Fibroblast of mammary gland (primary cell): Measurements from ENCODE around the gene TRIP10.
"Not testable (repeated sequence)": the region's sequence is repeated elsewhere in the genome, so short reads cannot be mapped to it uniquely, and the experiment has no call there.

ENCODE experiments used
- DNase-seq: peaks from one replicate; pipeline ENCODE4 v3.0.0-alpha.2; 2010; ENCODE audit warnings: low read depth
- H3K4me3 ChIP-seq: 2 replicates; pipeline ENCODE4 v1.5.1; 2011; ENCODE audit warnings: low read depth, mild to moderate bottlenecking, low read length, moderate library complexity; ENCODE audit not compliant: control insufficient read depth
- TF ChIP-seq, protein P1 (sequence below): conservative IDR thresholded peaks from 2 replicates; pipeline ENCODE4 v1.5.1; 2011; ENCODE audit warnings: low read depth, low read length, inconsistent platforms; ENCODE audit not compliant: control insufficient read depth, insufficient read depth

TRIP10 gene

DNA sequence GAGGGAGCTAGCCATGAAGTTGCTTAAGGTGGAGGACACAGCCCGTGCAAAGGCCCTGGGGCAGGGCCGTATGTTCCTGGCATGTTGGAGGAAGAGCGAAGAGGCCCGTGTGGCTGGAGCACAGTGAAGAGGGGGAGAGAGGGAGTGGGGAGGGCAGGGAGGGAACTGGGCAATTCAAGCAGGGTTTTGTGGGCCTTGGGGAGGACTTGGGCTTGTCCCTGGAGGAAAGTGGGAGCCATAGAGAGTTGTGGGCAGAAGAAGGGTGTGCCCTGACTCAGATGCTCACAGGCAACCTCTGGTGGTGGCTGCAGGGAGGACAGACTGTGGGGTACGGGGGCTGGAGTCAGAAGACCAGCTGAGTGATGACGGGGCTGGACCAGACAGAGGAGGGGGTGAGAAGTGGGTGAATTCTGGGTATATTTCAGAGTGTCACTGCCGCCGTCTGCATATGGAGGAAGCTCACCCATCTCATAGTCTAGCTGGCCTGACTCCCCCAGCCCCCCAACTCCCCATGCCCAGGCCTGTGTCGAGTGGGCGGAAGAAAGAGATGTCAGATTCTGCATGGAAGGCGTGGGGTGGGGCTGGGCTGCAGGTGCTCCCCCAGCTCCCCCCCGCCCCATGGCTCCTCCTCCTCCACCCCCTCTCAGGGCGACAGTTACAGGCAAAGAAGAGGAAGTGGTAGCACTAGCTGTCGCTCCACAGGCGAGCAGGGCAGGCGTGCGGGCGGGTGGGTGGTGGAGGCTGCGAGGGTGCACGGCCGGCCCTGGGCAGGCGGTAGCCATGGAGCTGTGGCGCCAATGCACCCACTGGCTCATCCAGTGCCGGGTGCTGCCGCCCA lies 32.8 kb downstream of the TRIP10 start, which contains the start of gene VAV1:
VAV1 (plus strand) TSS at position 681 of the 838 bp plus-strand sequence; CDS start at position 781, 100 bp downstream.
- TF ChIP-seq, protein P1, sequence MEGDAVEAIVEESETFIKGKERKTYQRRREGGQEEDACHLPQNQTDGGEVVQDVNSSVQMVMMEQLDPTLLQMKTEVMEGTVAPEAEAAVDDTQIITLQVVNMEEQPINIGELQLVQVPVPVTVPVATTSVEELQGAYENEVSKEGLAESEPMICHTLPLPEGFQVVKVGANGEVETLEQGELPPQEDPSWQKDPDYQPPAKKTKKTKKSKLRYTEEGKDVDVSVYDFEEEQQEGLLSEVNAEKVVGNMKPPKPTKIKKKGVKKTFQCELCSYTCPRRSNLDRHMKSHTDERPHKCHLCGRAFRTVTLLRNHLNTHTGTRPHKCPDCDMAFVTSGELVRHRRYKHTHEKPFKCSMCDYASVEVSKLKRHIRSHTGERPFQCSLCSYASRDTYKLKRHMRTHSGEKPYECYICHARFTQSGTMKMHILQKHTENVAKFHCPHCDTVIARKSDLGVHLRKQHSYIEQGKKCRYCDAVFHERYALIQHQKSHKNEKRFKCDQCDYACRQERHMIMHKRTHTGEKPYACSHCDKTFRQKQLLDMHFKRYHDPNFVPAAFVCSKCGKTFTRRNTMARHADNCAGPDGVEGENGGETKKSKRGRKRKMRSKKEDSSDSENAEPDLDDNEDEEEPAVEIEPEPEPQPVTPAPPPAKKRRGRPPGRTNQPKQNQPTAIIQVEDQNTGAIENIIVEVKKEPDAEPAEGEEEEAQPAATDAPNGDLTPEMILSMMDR, result no peak
- no peak for DNase-seq
- no peak within 1 kb of the TSS for H3K4me3 ChIP-seq

DNA sequence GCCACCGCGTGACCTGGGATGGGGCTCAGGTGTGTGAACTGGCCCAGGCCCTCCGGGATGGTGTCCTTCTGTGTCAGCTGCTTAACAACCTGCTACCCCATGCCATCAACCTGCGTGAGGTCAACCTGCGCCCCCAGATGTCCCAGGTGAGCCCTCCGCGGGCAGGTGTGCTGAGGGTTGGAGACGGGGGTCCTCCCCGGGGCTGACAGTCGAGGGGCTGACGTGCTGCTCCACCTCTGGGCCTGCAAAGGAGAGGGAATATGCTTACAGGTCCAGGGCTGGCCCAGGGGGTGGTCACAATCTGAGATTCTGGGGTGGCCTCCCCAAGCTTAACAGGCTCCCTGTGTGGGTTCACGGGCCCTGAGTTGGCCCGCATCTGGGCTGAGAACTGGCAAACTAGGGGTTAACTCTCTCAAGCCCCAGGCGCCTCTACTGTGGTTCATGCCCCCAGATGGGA lies 33.4 kb downstream of the TRIP10 start:
- DNase-seq, result no peak
- H3K4me3 ChIP-seq, result no peak overlapping the region
- TF ChIP-seq, protein P1, result no peak

DNA sequence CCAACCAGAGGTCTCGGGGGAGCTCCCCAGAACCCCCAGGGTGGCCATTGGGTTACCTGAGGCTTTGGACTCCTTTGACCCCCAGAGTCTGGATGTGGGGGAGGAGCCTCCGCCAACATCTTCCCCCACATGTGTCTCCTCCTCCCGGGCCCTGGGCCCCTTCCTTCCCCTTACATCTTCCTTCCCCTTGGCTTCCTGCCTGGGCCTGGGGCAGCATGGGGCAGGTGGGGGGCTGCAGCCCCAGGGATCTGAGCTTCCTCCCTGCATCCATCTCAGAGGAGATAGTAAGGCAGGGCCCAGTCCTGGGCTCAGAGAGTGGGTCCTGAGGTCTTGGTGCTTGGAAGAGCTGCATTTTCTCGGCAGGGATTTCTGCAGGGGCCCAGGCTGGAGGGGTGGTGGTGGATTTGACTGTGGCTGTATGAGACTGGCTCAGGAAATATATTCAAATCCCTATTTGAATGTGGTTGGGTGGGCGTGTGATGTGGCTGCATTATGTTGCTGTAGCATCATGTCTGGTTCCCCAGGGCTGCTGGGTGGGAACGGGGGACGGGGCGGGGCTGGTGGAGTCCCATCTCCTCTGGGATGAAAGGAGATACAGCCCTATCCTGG lies 33.9 kb downstream of the TRIP10 start:
- TF ChIP-seq, protein P1, result no peak
- no peak overlapping the region for H3K4me3 ChIP-seq
- DNase-seq, result no peak

DNA sequence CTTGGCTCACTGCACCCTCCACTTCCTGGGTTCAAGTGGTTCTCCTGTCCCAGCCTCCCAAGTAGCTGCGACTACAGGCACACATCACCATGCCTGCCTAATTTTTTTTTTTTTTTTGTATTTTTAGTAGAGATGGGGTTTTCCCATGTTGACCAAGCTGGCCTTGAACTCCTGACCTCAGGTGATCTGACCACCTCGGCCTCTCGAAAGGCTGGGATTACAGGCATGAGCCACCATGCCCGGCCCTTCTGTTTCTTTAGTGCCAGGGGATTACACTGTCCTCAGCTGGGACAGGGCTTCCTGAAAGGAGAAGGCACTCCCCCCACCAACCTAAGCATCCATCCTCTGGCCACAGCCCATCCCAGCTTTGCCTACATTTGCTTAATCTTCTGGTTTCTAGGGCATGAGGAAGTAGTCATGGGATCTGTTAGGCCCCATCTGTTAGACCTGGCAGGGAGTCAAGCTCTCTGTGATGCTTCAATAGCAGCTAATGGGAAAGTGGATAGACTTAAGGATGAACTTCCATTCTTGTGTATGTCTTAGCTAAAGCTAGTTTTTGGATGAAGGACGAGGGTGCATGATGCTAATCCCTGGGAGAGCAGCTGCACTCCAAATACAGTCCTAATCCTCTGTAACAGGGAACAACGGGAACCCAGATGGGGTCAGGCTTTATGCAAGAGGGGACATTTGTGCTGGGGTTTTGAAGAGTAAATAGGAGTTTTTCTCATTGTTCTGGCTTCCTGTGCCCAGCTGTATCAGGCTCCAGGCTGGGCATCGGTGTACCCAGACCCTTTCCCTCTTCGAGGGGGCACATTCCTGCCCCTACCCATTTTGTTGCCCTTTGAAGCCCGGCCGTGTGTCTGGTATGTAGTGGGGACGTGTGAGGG lies 35.6 kb downstream of the TRIP10 start:
- H3K4me3 ChIP-seq, result no peak overlapping the region
- DNase-seq, result no peak
- TF ChIP-seq, protein P1, result no peak

DNA sequence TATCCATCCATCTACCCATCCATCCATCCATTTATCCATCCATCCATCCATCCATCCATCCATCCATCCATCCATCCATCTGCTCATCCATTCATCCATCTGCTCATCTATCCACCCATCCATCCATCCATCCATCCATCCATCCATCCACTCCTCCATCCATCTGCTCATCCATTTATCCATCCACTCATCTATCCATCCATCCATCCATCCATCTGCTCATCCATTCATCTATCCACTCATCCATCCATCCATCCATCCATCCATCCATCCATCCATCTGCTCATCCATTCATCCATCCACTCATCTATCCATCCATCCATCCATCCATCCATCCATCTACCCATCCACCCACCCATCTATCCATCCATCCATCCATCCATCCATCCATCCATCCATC lies 36.6 kb downstream of the TRIP10 start:
- not testable (repeated sequence) for H3K4me3 ChIP-seq, DNase-seq

DNA sequence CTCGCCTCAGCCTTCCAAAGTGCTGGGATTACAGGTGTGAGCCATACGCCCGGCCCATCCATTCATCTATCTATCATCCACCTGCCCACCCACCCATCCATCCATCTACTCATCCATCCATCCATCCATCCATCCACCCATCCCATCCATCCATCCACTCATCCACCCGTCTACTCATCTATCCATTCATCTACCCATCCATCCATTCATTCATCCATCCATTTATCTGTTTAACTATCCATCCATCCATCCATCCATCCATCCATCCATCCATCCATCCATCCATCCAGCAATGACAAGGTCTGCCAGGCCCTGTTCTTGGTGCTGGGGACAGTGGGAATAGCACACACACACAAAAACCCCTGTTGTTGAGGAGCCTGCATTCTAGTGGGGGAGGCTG lies 37.5 kb downstream of the TRIP10 start:
- DNase-seq, result no peak
- TF ChIP-seq, protein P1, result no peak
- no peak overlapping the region for H3K4me3 ChIP-seq
